Endodermal cell (in vitro differentiated cells): ENCODE measurements around the gene CDCP2. TPM values are rescaled to one million over a fixed set of nuclear protein-coding genes. Genes with fewer than 3 reads are reported as not detected.

Source experiments
- DNase-seq: peaks from one replicate; pipeline ENCODE4 v3.0.0-alpha.2; 2017
- H3K27ac ChIP-seq: 2 replicates; pipeline ENCODE4 v1.5.1; 2013; ENCODE audit warnings: mild to moderate bottlenecking, low read depth, low read length, moderate library complexity
- H3K27me3 ChIP-seq: 2 replicates; pipeline ENCODE4 v1.6.1; 2013; ENCODE audit warnings: mild to moderate bottlenecking, low read length, moderate library complexity; ENCODE audit not compliant: insufficient read depth, control insufficient read depth, poor library complexity, severe bottlenecking
- H3K36me3 ChIP-seq: 2 replicates; pipeline ENCODE4 v1.7.0; 2013; ENCODE audit warnings: mild to moderate bottlenecking, low read length, moderate library complexity; ENCODE audit not compliant: control insufficient read depth, insufficient read depth
- H3K4me1 ChIP-seq: one replicate; pipeline ENCODE4 v1.7.0; 2013; ENCODE audit warnings: low read length; ENCODE audit not compliant: control insufficient read depth, insufficient read depth
- H3K4me3 ChIP-seq: 2 replicates; pipeline ENCODE4 v1.5.1; 2013; ENCODE audit warnings: mild to moderate bottlenecking, low read length, moderate library complexity
- H3K9ac ChIP-seq: 2 replicates; pipeline ENCODE4 v1.6.1; 2013; ENCODE audit warnings: mild to moderate bottlenecking, low read length, moderate library complexity; ENCODE audit not compliant: poor library complexity, severe bottlenecking; ENCODE audit errors: extremely low read depth
- H3K9me3 ChIP-seq: 2 replicates; pipeline ENCODE4 v1.6.1; 2013; ENCODE audit warnings: mild to moderate bottlenecking, low read length, moderate library complexity; ENCODE audit not compliant: control insufficient read depth
- H3K27ac Mint-ChIP-seq: 2 replicates; pipeline ENCODE4 v1.8.0; 2020; ENCODE audit warnings: mixed read lengths
- H3K27me3 Mint-ChIP-seq: 2 replicates; pipeline ENCODE4 v1.8.0; 2021; ENCODE audit warnings: mild to moderate bottlenecking, mixed read lengths; ENCODE audit not compliant: insufficient read depth
- H3K36me3 Mint-ChIP-seq: 2 replicates; pipeline ENCODE4 v1.8.0; 2020; ENCODE audit warnings: low read depth, mixed read lengths
- H3K4me1 Mint-ChIP-seq: 2 replicates; pipeline ENCODE4 v1.8.0; 2020; ENCODE audit warnings: mixed read lengths
- H3K4me3 Mint-ChIP-seq: 2 replicates; pipeline ENCODE4 v1.8.0; 2020; ENCODE audit warnings: mild to moderate bottlenecking, moderate library complexity, mixed read lengths
- H3K9me3 Mint-ChIP-seq: 2 replicates; pipeline ENCODE4 v1.8.0; 2020; ENCODE audit warnings: mild to moderate bottlenecking, mixed read lengths
- WGBS, 2 experiments: methylation state at CpG; one replicate each; pipeline versions ENCODE4 v1.1.5 to v1.1.7; 2013; ENCODE audit warnings: missing lambda C conversion rate in 2 of 2, mixed read lengths in 1 of 2; ENCODE audit not compliant: insufficient coverage in 1 of 2, insufficient read length in 1 of 2; 5-methylcytosine and 5-hydroxymethylcytosine counted together
- total RNA-seq, 2 donors: library from RNA; stranded (reverse); fragmentation: NEBNext Ultra II Directional in 1 of 2; extraction: Animal tissue kit (Norgen Biotek cat#: 25700) in 1 of 2; gene quantifications; 2 replicates in 1 of 2; 3 replicates in 1 of 2; pipeline ENCODE4 v1.2.1, GENCODE V29; 2021
- TF ChIP-seq, protein P1 (sequence below): fragments of 200-600 bp; sonication (generic); conservative IDR thresholded peaks from 2 replicates; pipeline ENCODE4 v1.5.0; 2021; ENCODE audit warnings: antibody characterized with exemption, mild to moderate bottlenecking

Gene CDCP2
- total RNA-seq, 2 donors from 2014 or later = not detected

DNA sequence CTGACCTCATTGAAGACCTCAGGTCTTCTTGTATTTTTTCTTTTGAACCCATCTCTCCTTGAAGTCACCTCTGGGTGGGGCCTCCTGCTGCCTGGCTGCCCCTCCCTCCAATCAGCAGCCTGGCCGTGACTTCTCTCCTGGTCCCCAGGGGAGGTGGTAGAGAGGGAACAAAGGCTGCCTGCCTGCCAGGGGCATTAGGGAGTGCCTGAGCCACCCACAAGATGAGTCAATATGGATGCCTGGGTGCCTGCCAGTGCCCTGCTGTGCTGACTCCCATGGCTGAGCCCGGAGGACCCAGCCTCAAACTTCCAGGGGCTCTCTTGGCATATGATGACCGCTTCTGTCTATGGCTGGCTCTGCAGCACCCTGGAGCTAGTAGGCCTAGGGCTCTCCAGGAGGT is 5.3 kb upstream of the CDCP2 start:
- no peaks in the 10 kb centered on the region for H3K36me3 ChIP-seq
- no peaks in the 10 kb centered on the region for H3K4me1 ChIP-seq
- WGBS, 2 experiments = 91 to 100% methylated on average over 2 to 3 of the region's 3 CpGs
- Mint-ChIP-seq H3K27ac (no peak overlapping the region), H3K27me3 (peaks cover 7% of the 10 kb centered on the region), H3K36me3 (no peaks in the 10 kb centered on the region), H3K4me3 (no peak overlapping the region), H3K9me3 (no peaks in the 10 kb centered on the region), H3K4me1 (peaks cover 11% of the 10 kb centered on the region)
- no peak for DNase-seq
- H3K4me3 ChIP-seq = no peak overlapping the region
- TF ChIP-seq, protein P1, sequence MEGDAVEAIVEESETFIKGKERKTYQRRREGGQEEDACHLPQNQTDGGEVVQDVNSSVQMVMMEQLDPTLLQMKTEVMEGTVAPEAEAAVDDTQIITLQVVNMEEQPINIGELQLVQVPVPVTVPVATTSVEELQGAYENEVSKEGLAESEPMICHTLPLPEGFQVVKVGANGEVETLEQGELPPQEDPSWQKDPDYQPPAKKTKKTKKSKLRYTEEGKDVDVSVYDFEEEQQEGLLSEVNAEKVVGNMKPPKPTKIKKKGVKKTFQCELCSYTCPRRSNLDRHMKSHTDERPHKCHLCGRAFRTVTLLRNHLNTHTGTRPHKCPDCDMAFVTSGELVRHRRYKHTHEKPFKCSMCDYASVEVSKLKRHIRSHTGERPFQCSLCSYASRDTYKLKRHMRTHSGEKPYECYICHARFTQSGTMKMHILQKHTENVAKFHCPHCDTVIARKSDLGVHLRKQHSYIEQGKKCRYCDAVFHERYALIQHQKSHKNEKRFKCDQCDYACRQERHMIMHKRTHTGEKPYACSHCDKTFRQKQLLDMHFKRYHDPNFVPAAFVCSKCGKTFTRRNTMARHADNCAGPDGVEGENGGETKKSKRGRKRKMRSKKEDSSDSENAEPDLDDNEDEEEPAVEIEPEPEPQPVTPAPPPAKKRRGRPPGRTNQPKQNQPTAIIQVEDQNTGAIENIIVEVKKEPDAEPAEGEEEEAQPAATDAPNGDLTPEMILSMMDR = no peak
- H3K27me3 ChIP-seq = no peaks in the 10 kb centered on the region
- no peak overlapping the region for H3K27ac ChIP-seq
- H3K9ac ChIP-seq = no peak overlapping the region
- no peaks in the 10 kb centered on the region for H3K9me3 ChIP-seq

- Mint-ChIP-seq H3K9me3 (no peaks in the 10 kb centered on the region), H3K27ac (no peak overlapping the region), H3K4me1 (peaks cover 13% of the 10 kb centered on the region), H3K4me3 (no peak overlapping the region), H3K36me3 (no peaks in the 10 kb centered on the region), H3K27me3 (peaks cover 7% of the 10 kb centered on the region)
- no peaks in the 10 kb centered on the region for H3K9me3 ChIP-seq
- no peaks in the 10 kb centered on the region for H3K27me3 ChIP-seq
- H3K4me1 ChIP-seq = no peaks in the 10 kb centered on the region
- 83 to 85% methylated on average over 5 to 6 of the region's 6 CpGs for WGBS, 2 experiments
- H3K9ac ChIP-seq = no peak overlapping the region
- H3K36me3 ChIP-seq = no peaks in the 10 kb centered on the region
- TF ChIP-seq, protein P1 = no peak
- no peak overlapping the region for H3K4me3 ChIP-seq
- H3K27ac ChIP-seq = no peak overlapping the region
- no peak for DNase-seq
These were observed 4.6 kb upstream of the CDCP2 start for GRCh38 chr1:54157401-54157800.

GRCh38 chr1:54156986-54157385 is 4.2 kb upstream of the CDCP2 start:
- no peaks in the 10 kb centered on the region for H3K36me3 ChIP-seq
- H3K9me3 Mint-ChIP-seq = no peaks in the 10 kb centered on the region
- no peak overlapping the region for H3K27ac Mint-ChIP-seq
- DNase-seq = no peak
- H3K9me3 ChIP-seq = no peaks in the 10 kb centered on the region
- WGBS, 2 experiments = 88 to 95% methylated on average over 6 to 7 of the region's 7 CpGs
- peaks cover 13% of the 10 kb centered on the region for H3K4me1 Mint-ChIP-seq
- H3K4me3 ChIP-seq = no peak overlapping the region
- H3K36me3 Mint-ChIP-seq = no peaks in the 10 kb centered on the region
- TF ChIP-seq, protein P1 = no peak
- no peak overlapping the region for H3K9ac ChIP-seq
- H3K4me3 Mint-ChIP-seq = no peak overlapping the region
- no peaks in the 10 kb centered on the region for H3K27me3 ChIP-seq
- H3K27me3 Mint-ChIP-seq = peaks cover 7% of the 10 kb centered on the region
- H3K4me1 ChIP-seq = no peaks in the 10 kb centered on the region
- no peak overlapping the region for H3K27ac ChIP-seq
